SK-N-MC (cell line): Measurements from ENCODE around the gene ZNF236.
"Not testable (repeated sequence)": the region's sequence is repeated elsewhere in the genome, so short reads cannot be mapped to it uniquely, and the experiment has no call there.

Source experiments
- DNase-seq: peaks from one replicate; pipeline ENCODE4 v3.0.0-alpha.2; 2011; ENCODE audit warnings: low read depth, low spot score
- H3K27ac ChIP-seq: fragments of 200-600 bp; sonication (generic); 2 replicates; pipeline ENCODE4 v1.5.1; 2016; ENCODE audit warnings: mixed run types
- H3K36me3 ChIP-seq: fragments of 200-600 bp; sonication (generic); 2 replicates; pipeline ENCODE4 v1.6.1; 2017; ENCODE audit warnings: antibody characterized with exemption, low read length, mixed read lengths; ENCODE audit not compliant: insufficient read depth
- H3K4me3 ChIP-seq: fragments of 200-600 bp; sonication (generic); 2 replicates; pipeline ENCODE4 v1.5.1; 2016
- H3K9ac ChIP-seq: fragments of 200-600 bp; sonication (generic); 2 replicates; pipeline ENCODE4 v1.8.0; 2017; ENCODE audit warnings: mixed run types, mixed read lengths; ENCODE audit not compliant: insufficient read length
- H3K9me3 ChIP-seq: fragments of 200-600 bp; sonication (generic); 2 replicates; pipeline ENCODE4 v1.6.1; 2017; ENCODE audit warnings: low read depth, mild to moderate bottlenecking, antibody characterized with exemption, low read length, moderate library complexity, mixed read lengths
- EZH2 ChIP-seq: fragments of 200-600 bp; sonication (generic); IDR thresholded peaks from one replicate; pipeline ENCODE4 v1.6.1; 2017; ENCODE audit warnings: antibody characterized with exemption
- FOXP2 ChIP-seq: optimal IDR thresholded peaks from 2 replicates; pipeline ENCODE3; 2011; ENCODE audit warnings: mild to moderate bottlenecking, moderate library complexity; ENCODE audit not compliant: insufficient read depth; ENCODE audit errors: extremely low read length, control extremely low read depth
- POLR2AphosphoS5 ChIP-seq: IDR thresholded peaks from 2 replicates; pipeline ENCODE4 v1.6.1; 2012; ENCODE audit warnings: mild to moderate bottlenecking, low read depth, low read length, borderline replicate concordance

Gene ZNF236

GRCh38 chr18:76962851-76963250 lies 140.5 kb downstream of the ZNF236 start:
- no peak overlapping the region for H3K4me3 ChIP-seq
- TF ChIP-seq FOXP2 (no peak), EZH2 (no peak), POLR2AphosphoS5 (no peak)
- no peaks in the 10 kb centered on the region for H3K9me3 ChIP-seq
- no peak for DNase-seq
- H3K27ac ChIP-seq, result no peak overlapping the region
- H3K9ac ChIP-seq, result no peak overlapping the region
- H3K36me3 ChIP-seq, result peaks cover 17% of the 10 kb centered on the region; the same call in 1 of the 2 replicates

GRCh38 chr18:76963936-76964335 lies 141.6 kb downstream of the ZNF236 start:
- Histone ChIP-seq H3K9ac (no peak overlapping the region), H3K36me3 (peaks cover 17% of the 10 kb centered on the region; the same call in 1 of the 2 replicates), H3K27ac (no peak overlapping the region), H3K9me3 (no peaks in the 10 kb centered on the region), H3K4me3 (no peak overlapping the region)
- TF ChIP-seq POLR2AphosphoS5 (no peak), EZH2 (no peak), FOXP2 (no peak)
- no peak for DNase-seq

- H3K9ac ChIP-seq, H3K27ac ChIP-seq, H3K9me3 ChIP-seq, H3K36me3 ChIP-seq, DNase-seq, H3K4me3 ChIP-seq: not testable (repeated sequence)
Measured at GRCh38 chr18:76965555-76966151, 143.3 kb downstream of the ZNF236 start.

GRCh38 chr18:76967299-76967698 lies 144.9 kb downstream of the ZNF236 start:
- H3K4me3 ChIP-seq, H3K36me3 ChIP-seq, H3K27ac ChIP-seq, H3K9me3 ChIP-seq, H3K9ac ChIP-seq, DNase-seq: not testable (repeated sequence)

GRCh38 chr18:76967721-76968472 lies 145.5 kb downstream of the ZNF236 start:
- Histone ChIP-seq H3K4me3 (no peak overlapping the region), H3K27ac (no peak overlapping the region), H3K9me3 (no peaks in the 10 kb centered on the region), H3K36me3 (no peaks in the 10 kb centered on the region; the same call in 1 of the 2 replicates), H3K9ac (no peak overlapping the region)
- no peak for TF ChIP-seq POLR2AphosphoS5
- TF ChIP-seq FOXP2, result no peak
- TF ChIP-seq EZH2, result no peak
- no peak for DNase-seq

- Histone ChIP-seq H3K4me3 (no peak overlapping the region), H3K36me3 (no peaks in the 10 kb centered on the region; the same call in 1 of the 2 replicates), H3K27ac (no peak overlapping the region), H3K9me3 (no peaks in the 10 kb centered on the region), H3K9ac (no peak overlapping the region)
- DNase-seq, result no peak
- TF ChIP-seq FOXP2 (no peak), EZH2 (no peak), POLR2AphosphoS5 (no peak)
Measured at GRCh38 chr18:76970770-76971559, 148.6 kb downstream of the ZNF236 start.

- Histone ChIP-seq H3K27ac (no peak overlapping the region), H3K9ac (no peak overlapping the region), H3K9me3 (no peaks in the 10 kb centered on the region), H3K36me3 (no peaks in the 10 kb centered on the region; the same call in 1 of the 2 replicates), H3K4me3 (no peak overlapping the region)
- no peak for DNase-seq
- no peak for TF ChIP-seq POLR2AphosphoS5
- no peak for TF ChIP-seq FOXP2
- TF ChIP-seq EZH2, result no peak
Measured at GRCh38 chr18:76972241-76972640, 149.9 kb downstream of the ZNF236 start.

- no peak for TF ChIP-seq POLR2AphosphoS5
- TF ChIP-seq FOXP2, result no peak
- no peak for TF ChIP-seq EZH2
- DNase-seq, result no peak
- Histone ChIP-seq H3K9ac (no peak overlapping the region), H3K36me3 (no peaks in the 10 kb centered on the region; the same call in 1 of the 2 replicates), H3K27ac (no peak overlapping the region), H3K9me3 (no peaks in the 10 kb centered on the region), H3K4me3 (no peak overlapping the region)
Measured at GRCh38 chr18:76972846-76973519, 150.6 kb downstream of the ZNF236 start.
